ENCODE measurements around the gene HAUS2.
"Not testable (repeated sequence)": the region's sequence is repeated elsewhere in the genome, so short reads cannot be mapped to it uniquely, and the experiment has no call there.

HAUS2 gene

DNA sequence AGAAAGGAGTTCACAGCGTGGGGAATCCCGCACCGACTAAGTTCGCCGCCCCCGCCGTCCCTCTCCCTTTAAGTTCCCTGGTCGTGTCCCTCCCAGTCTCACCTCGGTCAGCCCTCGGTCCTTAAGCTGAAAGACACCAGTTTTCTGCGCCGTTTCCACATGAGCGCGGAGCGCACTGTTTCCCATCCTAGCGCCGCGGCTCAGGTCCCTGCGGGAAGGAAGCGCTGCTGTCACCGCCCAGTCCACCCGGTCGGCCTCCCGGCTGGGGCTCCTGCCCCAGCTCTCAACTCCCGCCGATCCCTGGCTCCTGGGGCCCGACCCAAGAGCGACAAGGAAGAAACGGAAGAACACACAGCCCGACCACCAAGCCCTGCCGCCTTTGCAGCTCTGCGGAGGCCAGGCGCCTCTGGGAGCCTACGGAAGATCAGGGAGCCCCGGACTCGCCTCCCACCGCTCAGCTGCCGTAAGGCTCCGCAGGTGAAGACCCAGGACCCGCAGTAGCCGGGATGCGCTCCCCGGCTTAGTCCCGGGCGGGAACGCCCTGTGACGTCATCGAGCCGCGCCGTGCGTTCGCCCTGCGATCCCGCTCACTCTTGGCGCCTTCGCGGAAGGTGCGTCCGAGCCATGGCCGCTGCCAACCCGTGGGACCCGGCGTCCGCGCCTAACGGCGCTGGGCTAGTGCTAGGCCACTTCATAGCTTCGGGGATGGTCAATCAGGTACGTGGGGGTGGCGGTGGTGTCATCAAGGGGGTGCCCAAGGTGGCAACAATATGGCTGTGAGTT lies at the start of gene HAUS2, which contains the start of gene LRRC57:
TSS of gene HAUS2 (plus strand) at position 590 of the 783 bp plus-strand sequence. CDS start at position 625, 35 bp downstream.
TSS of gene LRRC57 (minus strand) at position 545 of the 783 bp plus-strand sequence. CDS start at position 186, 359 bp downstream.
- peak; percentile 79 for DNase-seq

DNA sequence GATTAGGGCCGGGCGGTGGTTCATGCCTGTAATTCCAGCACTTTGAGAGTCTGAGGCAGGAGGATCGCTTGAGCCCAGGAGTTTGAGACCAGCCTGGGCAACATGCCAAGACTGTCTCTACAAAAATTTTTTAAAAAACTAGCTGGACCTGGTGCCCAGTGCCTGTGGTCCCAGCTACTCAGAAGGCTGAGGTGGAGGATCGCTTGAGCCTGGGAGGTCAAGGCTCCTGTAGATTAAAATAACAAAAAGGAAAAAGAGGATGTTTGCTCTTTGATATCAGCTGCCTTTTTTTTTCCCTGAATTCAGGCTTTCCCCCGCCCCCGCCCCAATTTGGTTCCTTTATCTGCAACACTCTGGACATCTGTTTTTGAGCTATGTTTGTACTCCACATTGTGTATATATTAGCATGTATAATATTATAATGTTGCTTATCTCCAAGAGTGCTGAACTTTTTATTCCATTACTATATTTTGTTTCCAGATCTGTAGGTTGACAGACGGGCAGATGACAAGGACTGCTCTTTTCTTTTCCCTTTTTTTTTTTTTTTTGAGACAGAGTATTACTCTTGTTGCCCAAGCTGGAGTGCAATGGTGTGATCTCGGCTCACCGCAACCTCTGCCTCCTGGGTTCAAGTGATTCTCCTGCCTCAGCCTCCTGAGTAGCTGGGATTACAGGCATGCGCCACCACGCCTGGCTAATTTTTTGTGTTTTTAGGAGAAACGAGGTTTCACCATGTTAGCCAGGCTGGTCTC lies 48.6 kb upstream of the HAUS2 start:
- DNase-seq, result peak; percentile 9

DNA sequence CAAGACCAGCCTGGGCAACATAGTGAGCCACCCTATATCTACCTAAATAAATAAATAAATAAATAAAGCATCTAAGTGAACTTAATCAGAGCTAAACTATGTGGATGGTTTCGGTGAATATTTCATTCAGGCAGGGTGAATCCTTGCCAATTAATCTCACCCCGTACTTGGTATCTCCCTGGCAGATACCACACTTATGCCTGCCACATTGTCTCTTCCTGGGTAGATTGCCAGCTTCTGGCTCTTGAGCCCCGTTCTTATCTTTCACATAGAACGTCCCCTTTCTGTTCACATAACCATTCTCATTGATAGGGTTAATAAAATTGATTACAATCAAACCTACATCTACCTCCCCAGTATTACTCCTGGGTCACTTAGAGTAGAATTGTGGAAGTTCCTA lies 46.2 kb upstream of the HAUS2 start:
- DNase-seq, result no peak

- DNase-seq, result no peak
Observed at GRCh38 chr15:42503825-42504224, 44.8 kb upstream of the HAUS2 start.

GRCh38 chr15:42504631-42505030 lies 44.0 kb upstream of the HAUS2 start:
- no peak for DNase-seq

DNA sequence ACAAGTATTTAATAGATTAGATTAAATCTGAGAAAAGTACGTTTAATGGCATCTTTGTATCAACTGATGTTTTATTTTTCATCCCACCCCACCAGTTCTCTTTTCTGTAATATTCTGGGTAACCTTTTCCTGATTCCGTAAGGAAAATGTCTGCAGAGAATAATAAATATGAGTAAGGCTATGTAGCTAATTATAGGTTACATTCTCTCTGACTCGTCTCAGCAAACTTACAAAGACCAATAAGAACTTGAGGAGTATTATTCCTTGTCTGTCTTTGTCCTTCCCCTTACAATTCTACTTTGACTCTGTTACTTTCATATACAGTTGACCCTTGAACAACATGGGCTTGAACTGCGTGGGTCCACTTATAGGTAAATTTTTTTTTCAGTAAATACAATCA lies 41.1 kb upstream of the HAUS2 start:
- DNase-seq, result no peak

- DNase-seq, result peak; percentile 7
Observed at GRCh38 chr15:42508263-42508690, 40.4 kb upstream of the HAUS2 start.

- DNase-seq, result no peak
Observed at GRCh38 chr15:42510258-42511006, 38.2 kb upstream of the HAUS2 start.

- peak; percentile 73 for DNase-seq
Observed at GRCh38 chr15:42511007-42511391, 37.6 kb upstream of the HAUS2 start.

GRCh38 chr15:42523331-42523730 lies 25.3 kb upstream of the HAUS2 start:
- no peak for DNase-seq

DNA sequence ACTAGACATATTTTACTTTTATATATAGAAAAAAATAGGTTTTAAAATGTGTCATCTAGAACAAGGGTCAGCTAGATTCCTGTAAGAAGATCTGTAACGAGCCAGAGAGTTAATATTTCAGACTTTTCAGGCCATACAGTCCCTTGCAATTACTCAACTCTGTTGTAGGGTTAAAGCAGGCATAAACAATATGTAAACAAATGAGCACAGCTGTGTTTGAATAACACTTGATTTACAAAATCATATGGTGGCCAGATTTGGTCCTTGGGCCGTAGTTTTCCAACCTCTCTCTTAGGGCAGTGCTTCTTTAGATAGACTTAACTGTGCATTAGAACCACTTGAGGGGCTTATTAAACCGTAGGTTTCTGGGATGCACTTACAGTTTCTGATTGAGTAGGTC lies 19.7 kb upstream of the HAUS2 start:
- DNase-seq, result peak; percentile 38

DNA sequence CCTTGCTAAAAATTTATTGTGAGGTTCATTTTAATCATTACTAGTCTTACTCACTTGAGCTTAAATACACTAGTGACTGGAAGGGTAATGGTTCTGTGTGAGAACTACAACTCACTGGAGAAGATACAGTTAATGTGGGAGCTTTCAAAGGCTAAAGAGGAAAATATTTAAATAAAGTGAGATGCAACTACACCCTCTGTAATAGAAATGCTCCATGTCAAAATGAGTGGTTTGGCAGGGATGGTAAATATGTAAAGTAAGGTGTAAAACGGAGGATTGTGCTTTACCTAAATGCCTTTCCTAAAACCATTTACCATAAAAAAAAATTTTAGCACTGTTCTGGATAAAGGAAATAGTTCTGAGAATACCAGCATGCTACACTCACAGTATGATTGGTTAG lies 15.4 kb upstream of the HAUS2 start:
- DNase-seq, result no peak

- no peak for DNase-seq
Observed at GRCh38 chr15:42544853-42545629, 3.6 kb upstream of the HAUS2 start.

DNA sequence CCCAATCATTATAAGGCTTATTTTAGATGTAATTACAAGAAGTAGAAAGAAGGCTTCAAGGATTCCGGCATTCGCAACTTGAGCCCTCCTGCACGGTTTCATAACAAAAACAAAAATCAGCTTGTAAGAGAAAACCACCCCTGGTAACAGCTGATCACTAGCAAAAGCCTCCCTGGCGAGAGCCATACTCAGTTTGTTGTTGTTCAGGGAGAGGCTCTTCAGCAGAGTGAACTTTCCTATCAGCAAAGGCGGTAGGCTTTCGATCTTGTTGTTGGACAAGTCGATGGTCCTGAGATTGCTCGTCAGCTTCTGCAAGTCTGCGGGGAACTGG lies 755 bp upstream of the HAUS2 start:
- DNase-seq, result peak; percentile 26

DNA sequence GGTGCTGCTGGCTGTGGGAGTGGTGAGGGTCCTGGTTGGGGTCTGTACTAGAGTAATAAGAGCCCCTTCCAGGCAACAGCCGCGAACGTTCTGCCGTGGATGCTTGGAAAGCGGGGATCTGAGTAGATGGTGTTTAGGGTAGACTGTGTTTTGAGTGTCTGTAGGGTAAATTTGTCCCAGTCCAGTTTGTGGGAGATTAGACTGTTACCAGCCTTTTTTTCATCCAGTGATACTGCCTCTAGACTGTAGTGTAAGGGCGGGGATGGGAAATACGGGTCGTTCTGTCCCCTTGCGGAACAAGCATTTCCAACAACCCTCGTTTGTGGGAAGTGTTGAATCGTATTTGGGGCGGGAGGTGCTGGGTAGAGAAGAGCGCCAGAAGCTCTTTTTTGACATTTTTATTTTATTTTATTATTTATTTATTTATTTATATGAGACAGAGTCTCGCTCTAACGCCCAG lies 424 bp downstream of the HAUS2 start:
- peak; percentile 24 for DNase-seq

GRCh38 chr15:42549741-42550392 lies 1.2 kb downstream of the HAUS2 start:
- no peak for DNase-seq

DNA sequence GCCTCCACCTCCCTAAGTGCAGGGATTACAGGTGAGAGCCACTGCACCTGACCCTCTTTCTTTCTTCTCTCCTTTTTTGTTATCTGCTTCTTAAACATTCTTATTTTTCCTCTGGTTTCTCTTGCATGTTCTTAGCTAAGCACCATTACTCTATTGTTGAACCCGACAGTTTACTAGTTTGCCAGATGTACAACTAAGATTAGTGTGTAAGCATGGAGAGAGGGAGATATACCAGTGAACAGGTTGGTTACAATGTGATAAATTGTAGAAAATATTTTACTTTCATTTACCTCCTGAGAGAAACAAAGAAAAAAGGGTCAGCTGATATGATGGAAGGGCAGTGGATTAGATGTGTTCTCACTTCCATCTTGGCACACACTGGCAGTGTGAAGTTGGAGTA lies 4.9 kb downstream of the HAUS2 start:
- no peak for DNase-seq

GRCh38 chr15:42556550-42557207 lies 8.0 kb downstream of the HAUS2 start:
- DNase-seq, result not testable (repeated sequence)

- no peak for DNase-seq
Observed at GRCh38 chr15:42558739-42559138, 10.1 kb downstream of the HAUS2 start.

DNA sequence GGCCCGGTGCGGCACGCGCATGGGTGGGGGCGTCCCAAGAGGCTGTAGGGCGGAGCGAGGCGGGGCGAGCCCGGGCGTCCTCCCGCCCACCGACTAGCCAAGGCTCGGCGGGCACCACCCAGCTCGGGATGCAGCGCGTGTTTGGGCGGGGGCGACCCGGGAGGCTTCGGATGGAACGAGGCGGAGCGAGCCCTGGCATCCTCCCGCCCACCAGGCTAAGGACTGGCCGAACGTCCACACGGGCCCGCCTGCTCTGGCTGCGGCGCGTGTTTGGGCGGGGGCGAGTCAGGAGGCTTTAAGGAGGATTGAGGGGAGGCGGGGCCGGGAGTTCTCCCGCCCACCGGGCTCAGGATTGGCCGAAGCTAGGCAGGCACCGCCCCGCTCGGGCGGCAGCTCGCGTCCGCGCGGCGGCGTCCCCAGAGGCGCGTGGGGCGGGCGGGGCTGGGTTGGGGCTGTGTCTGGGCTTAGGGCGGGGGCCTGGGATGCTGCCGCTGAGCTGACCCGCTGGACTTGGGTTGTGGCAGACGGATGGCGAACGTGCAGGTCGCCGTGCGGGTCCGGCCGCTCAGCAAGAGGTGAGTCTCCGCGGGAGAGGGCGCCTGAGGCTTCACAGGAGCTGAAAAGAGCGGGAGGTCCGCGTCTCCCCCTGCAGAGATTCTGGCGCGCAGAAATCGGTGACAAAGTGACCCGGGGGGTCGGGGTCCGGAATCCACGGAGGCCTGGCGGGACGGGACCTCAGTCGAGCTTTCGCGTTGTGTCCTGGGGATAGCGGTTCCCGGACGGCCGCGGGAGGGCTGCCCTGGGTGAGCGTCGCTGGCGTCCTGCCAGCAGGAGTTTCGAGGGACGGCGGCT lies 26.8 kb downstream of the HAUS2 start, which contains the start of gene STARD9:
TSS of gene STARD9 (plus strand) at position 419 of the 852 bp plus-strand sequence. CDS start at position 529, 110 bp downstream.
- DNase-seq, result peak; percentile 99
